Stomach (tissue), 9 donors: ENCODE results near the gene KRT1. TPM values are rescaled to one million over a fixed set of nuclear protein-coding genes. Genes with fewer than 3 reads are reported as not detected.

ENCODE experiments used
- DNase-seq, 2 donors: peaks; one replicate each; pipeline versions ENCODE4 v3.0.0 to v3.0.0-alpha.2; 2013 to 2019
- H3K27ac ChIP-seq, 5 donors: fragments of 200-600 bp in 4 of 5; sonication (generic) in 4 of 5; one replicate each; pipeline ENCODE4 v1.5.1; 2013 to 2019; ENCODE audit warnings: mild to moderate bottlenecking in 1 of 5, moderate library complexity in 1 of 5
- H3K27me3 ChIP-seq, 3 donors: fragments of 200-600 bp; sonication (generic); one replicate each; pipeline ENCODE4 v1.5.1; 2017 to 2019; ENCODE audit warnings: mixed run types in 1 of 3
- H3K36me3 ChIP-seq, 4 donors: fragments of 200-600 bp; sonication (generic); 1 replicate in 3 of 4; 2 replicates in 1 of 4; pipeline ENCODE4 v1.5.1; 2016 to 2019
- H3K4me1 ChIP-seq, 4 donors: fragments of 200-600 bp; sonication (generic); one replicate each; pipeline ENCODE4 v1.5.1; 2016 to 2019
- H3K4me3 ChIP-seq, 4 donors: fragments of 200-600 bp; sonication (generic) in 3 of 4; one replicate each; pipeline ENCODE4 v1.5.1; 2016 to 2019; ENCODE audit warnings: mild to moderate bottlenecking in 1 of 4
- H3K9me3 ChIP-seq, 4 donors: fragments of 200-600 bp; sonication (generic); one replicate each; pipeline ENCODE4 v1.5.1; 2016 to 2019
- EP300 ChIP-seq: sonication (generic); formaldehyde crosslinking; IDR thresholded peaks from one replicate; pipeline ENCODE4 v1.6.1; 2017; ENCODE audit warnings: antibody characterized with exemption
- POLR2A ChIP-seq, 4 donors: fragments of 450-650 bp; IDR thresholded peaks; one replicate each; pipeline ENCODE4 v1.6.1; 2016; ENCODE audit warnings: antibody characterized with exemption in 4 of 4, control low read depth in 2 of 4, mild to moderate bottlenecking in 1 of 4, moderate library complexity in 1 of 4
- POLR2AphosphoS5 ChIP-seq, 3 donors: sonication (generic); formaldehyde crosslinking; IDR thresholded peaks; one replicate each; pipeline ENCODE4 v1.6.1; 2016; ENCODE audit warnings: antibody characterized with exemption in 3 of 3
- WGBS, 5 donors: extraction: QIAGEN DNeasy Blood & Tissue Kit in 3 of 5; methylation state at CpG; one replicate each; pipeline versions ENCODE4 v1.1.5 to v1.1.7; 2013 to 2018; 5-methylcytosine and 5-hydroxymethylcytosine counted together
- intact Hi-C: fragments of 100-400 bp; cut with DNase I; formaldehyde crosslinking; loops from one replicate; pipeline ENCODE4 v1.15.1; 2023; ENCODE audit warnings: low total_unique reads
- polyA plus RNA-seq, 3 donors: library from polyadenylated mRNA; stranded (reverse); fragments of 200-250 nt; gene quantifications; one replicate each; pipeline ENCODE4 v1.2.3, GENCODE V29; 2013
- total RNA-seq, 5 donors: library from RNA; depleted of rRNA; stranded (reverse); fragments of >200 nt; gene quantifications; one replicate each; pipeline versions ENCODE4 v1.1.0 to v1.2.3, GENCODE V29; 2014 to 2016
- TF ChIP-seq, protein P1 (sequence below), 7 experiments: fragments of 450-650 bp in 4 of 7; fragments of 200-600 bp in 3 of 7; sonication (generic) in 3 of 7; IDR thresholded peaks; one replicate each; pipeline ENCODE4 v1.5.1; 2016 to 2019; ENCODE audit warnings: antibody characterized with exemption in 7 of 7, control low read depth in 2 of 7, mild to moderate bottlenecking in 1 of 7
- donor health status: healthy with polysubstance abuse.
- donor health status: Bipolar disorder and iron deficiency.
- donor health status: healthy.

Gene KRT1
- total and polyA plus RNA-seq, 8 donors = 0.37 to 27.8 (median 7.6) TPM; not detected in 5

- intact Hi-C loops = no loop called here
- TF ChIP-seq, protein P1, sequence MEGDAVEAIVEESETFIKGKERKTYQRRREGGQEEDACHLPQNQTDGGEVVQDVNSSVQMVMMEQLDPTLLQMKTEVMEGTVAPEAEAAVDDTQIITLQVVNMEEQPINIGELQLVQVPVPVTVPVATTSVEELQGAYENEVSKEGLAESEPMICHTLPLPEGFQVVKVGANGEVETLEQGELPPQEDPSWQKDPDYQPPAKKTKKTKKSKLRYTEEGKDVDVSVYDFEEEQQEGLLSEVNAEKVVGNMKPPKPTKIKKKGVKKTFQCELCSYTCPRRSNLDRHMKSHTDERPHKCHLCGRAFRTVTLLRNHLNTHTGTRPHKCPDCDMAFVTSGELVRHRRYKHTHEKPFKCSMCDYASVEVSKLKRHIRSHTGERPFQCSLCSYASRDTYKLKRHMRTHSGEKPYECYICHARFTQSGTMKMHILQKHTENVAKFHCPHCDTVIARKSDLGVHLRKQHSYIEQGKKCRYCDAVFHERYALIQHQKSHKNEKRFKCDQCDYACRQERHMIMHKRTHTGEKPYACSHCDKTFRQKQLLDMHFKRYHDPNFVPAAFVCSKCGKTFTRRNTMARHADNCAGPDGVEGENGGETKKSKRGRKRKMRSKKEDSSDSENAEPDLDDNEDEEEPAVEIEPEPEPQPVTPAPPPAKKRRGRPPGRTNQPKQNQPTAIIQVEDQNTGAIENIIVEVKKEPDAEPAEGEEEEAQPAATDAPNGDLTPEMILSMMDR (IDR thresholded peaks at IDR 0.05) = no peak
- no peak for TF ChIP-seq POLR2AphosphoS5 (IDR thresholded peaks at IDR 0.05)
- no peak for TF ChIP-seq EP300
Observed at GRCh38 chr12:52667509-52667908, 12.7 kb downstream of the KRT1 start.

GRCh38 chr12:52666471-52666870, 13.7 kb downstream of the KRT1 start:
- DNase-seq = no peak
- H3K9me3 ChIP-seq = no peaks in the 10 kb centered on the region
- WGBS, 5 donors = 72 to 86% (median 76%) methylated on average over 3 of the region's 3 CpGs
- H3K36me3 ChIP-seq = no peaks in the 10 kb centered on the region
- no peak overlapping the region for H3K4me3 ChIP-seq
- no peak for TF ChIP-seq EP300
- TF ChIP-seq, protein P1 (IDR thresholded peaks at IDR 0.05) = no peak
- no peak overlapping the region for H3K27ac ChIP-seq
- intact Hi-C loops = no loop called here
- no peaks in the 10 kb centered on the region for H3K4me1 ChIP-seq
- H3K27me3 ChIP-seq = peaks cover 0 to 50% (median 10%) of the 10 kb centered on the region in 3 donors

More at GRCh38 chr12:52667509-52667908, 12.7 kb downstream of the KRT1 start:
- WGBS, 5 donors = 46 to 59% (median 51%) methylated on average over 9 of the region's 9 CpGs
- no peak for DNase-seq
- H3K4me3 ChIP-seq = no peak overlapping the region
- no peaks in the 10 kb centered on the region for H3K4me1 ChIP-seq
- no peaks in the 10 kb centered on the region for H3K36me3 ChIP-seq
- H3K27me3 ChIP-seq = peaks cover 0 to 43% (median 10%) of the 10 kb centered on the region in 3 donors
- H3K9me3 ChIP-seq = no peaks in the 10 kb centered on the region
- H3K27ac ChIP-seq = no peak overlapping the region

DNA sequence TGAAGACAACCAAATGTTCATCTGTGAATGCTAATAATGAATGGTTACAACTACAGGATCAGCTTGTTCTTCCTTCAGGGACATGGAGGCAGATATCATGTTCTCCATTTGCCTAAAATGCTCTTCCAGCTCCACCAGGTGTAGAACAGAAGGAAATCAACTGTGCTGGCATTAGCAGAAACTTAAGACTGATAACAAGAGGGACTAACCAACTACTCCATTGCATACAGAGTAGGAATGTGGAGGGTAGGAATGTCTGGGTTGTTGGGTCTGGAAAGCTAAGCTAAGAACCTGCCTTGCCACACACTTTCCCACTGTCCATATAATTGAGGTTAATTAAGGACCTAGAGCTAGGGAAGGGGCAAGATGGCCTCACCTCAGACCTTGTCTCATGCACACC, 16.8 kb downstream of the KRT1 start:
- Histone ChIP-seq H3K4me3 (no peak overlapping the region), H3K27me3 (peaks cover 0 to 63% (median 16%) of the 10 kb centered on the region in 3 donors), H3K27ac (no peak overlapping the region), H3K36me3 (no peaks in the 10 kb centered on the region), H3K9me3 (no peaks in the 10 kb centered on the region), H3K4me1 (no peaks in the 10 kb centered on the region)
- TF ChIP-seq, protein P1 (IDR thresholded peaks at IDR 0.05) = no peak
- no peak for TF ChIP-seq EP300
- no peak for TF ChIP-seq POLR2AphosphoS5 (IDR thresholded peaks at IDR 0.05)
- TF ChIP-seq POLR2A (IDR thresholded peaks at IDR 0.05) = no peak
- DNase-seq = no peak
- intact Hi-C loops = no loop called here

- H3K4me3 ChIP-seq = no peak overlapping the region
- TF ChIP-seq POLR2AphosphoS5 (IDR thresholded peaks at IDR 0.05) = no peak
- no peak for TF ChIP-seq EP300
- TF ChIP-seq, protein P1 (IDR thresholded peaks at IDR 0.05) = no peak
- no peak for TF ChIP-seq POLR2A (IDR thresholded peaks at IDR 0.05)
- H3K4me1 ChIP-seq = no peaks in the 10 kb centered on the region
- H3K27me3 ChIP-seq = peaks cover 0 to 64% (median 15%) of the 10 kb centered on the region in 3 donors
- H3K27ac ChIP-seq = no peak overlapping the region
- H3K9me3 ChIP-seq = no peaks in the 10 kb centered on the region
- intact Hi-C loops = no loop called here
- H3K36me3 ChIP-seq = no peaks in the 10 kb centered on the region
- DNase-seq = no peak
Observed at GRCh38 chr12:52662918-52663229, 17.3 kb downstream of the KRT1 start.
